ENCODE results near the gene KLF9. TPM values are rescaled to one million over a fixed set of nuclear protein-coding genes. Genes with fewer than 3 reads are reported as not detected.

The KLF9 gene
- total RNA-seq, 2 experiments from 2014 or later, result 132 to 135 TPM

DNA sequence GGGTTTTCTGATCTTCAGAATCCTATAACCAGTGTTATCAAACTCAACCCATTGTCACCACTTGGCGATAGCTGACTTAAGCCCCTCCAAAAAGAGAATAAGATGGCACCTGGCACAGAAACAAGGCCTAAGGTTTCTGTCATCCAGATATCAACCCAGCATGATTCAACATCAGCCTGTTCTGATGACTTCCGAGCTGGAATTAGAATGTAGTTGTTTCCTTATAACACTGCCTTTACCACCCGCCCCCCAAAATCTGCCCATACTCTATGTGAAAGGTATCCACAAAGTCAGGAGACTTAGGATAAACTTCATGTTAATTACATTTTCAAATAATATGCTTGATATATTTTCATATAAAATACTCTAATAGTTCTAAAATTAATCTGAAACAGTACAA lies 5.2 kb downstream of the KLF9 start:
- H3K4me3 ChIP-seq (ENCODE audit: low read length), result no peak overlapping the region
- intact Hi-C loops (cut with DNase I, micrococcal nuclease), result loop anchor here in 1 of 2 experiments (10.0 kb wide), 1 partner anchor 54 kb away; no protein-coding TSS in a partner anchor
- no peaks in the 10 kb centered on the region for H3K27me3 ChIP-seq (ENCODE audit: control insufficient read depth in 1 of 2, insufficient read depth in 2 of 2, low read length in 2 of 2)
- no peak overlapping the region for H3K27ac ChIP-seq (ENCODE audit: low read depth in 1 of 2, low read length in 2 of 2)
- Mint-ChIP-seq H3K4me1 (ENCODE audit: low read depth) (peaks cover 78% of the 10 kb centered on the region), H3K9me3 (no peaks in the 10 kb centered on the region), H3K4me3 (no peak overlapping the region), H3K36me3 (ENCODE audit: low read depth) (peaks cover 37% of the 10 kb centered on the region), H3K27me3 (no peaks in the 10 kb centered on the region), H3K27ac (no peak overlapping the region)
- ATAC-seq (ENCODE audit: poor library complexity), result no peak
- no peak for DNase-seq
- no peaks in the 10 kb centered on the region for H3K9me3 ChIP-seq (ENCODE audit: control insufficient read depth in 1 of 2, insufficient read depth in 1 of 2, low read length in 2 of 2)
- ChIA-PET CTCF (no interaction called here), POLR2A (interaction anchor here (2.8 to 4.4 kb wide), 2 partner anchors 10 to 11 kb away, joined by 9 to 76 read pairs; no protein-coding TSS in a partner anchor)
- TF ChIP-seq, protein P1, sequence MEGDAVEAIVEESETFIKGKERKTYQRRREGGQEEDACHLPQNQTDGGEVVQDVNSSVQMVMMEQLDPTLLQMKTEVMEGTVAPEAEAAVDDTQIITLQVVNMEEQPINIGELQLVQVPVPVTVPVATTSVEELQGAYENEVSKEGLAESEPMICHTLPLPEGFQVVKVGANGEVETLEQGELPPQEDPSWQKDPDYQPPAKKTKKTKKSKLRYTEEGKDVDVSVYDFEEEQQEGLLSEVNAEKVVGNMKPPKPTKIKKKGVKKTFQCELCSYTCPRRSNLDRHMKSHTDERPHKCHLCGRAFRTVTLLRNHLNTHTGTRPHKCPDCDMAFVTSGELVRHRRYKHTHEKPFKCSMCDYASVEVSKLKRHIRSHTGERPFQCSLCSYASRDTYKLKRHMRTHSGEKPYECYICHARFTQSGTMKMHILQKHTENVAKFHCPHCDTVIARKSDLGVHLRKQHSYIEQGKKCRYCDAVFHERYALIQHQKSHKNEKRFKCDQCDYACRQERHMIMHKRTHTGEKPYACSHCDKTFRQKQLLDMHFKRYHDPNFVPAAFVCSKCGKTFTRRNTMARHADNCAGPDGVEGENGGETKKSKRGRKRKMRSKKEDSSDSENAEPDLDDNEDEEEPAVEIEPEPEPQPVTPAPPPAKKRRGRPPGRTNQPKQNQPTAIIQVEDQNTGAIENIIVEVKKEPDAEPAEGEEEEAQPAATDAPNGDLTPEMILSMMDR (IDR thresholded peaks at IDR 0.05), result no peak
- peaks cover 64% of the 10 kb centered on the region for H3K4me1 ChIP-seq (ENCODE audit: insufficient read depth, low read length)
- no peaks in the 10 kb centered on the region for H3K36me3 ChIP-seq (ENCODE audit: insufficient read depth, low read length)

DNA sequence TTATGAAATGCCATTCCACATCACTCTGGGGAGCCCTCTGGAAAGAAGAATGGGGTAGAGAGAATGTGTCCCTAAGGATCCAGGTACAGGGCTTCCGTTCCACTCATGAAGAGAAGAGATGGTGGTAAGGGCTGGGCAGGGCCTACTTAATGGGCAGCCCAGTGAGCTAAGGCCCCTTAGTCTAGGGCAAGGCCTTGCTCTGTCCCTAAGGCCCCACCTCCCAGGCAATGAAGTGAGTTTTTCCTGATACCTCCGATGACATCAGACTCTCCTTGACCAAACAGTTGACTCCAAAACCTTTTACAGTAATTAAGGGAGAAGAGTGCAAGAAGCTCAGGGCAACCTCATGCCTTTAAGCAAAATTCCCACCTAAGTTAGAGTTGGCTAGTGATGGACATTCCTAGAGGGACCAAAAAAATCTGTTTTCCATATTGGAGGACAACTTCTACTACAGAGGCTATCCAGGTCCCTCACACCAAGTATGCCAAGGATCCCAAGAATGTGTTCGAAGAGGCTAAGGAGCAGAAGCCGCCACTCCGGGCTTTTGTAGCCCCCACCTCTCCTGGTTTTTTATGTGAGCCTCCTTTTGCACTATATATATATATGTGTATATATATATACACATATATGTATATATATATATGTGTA lies 5.9 kb downstream of the KLF9 start:
- Mint-ChIP-seq H3K9me3 (no peaks in the 10 kb centered on the region), H3K4me1 (ENCODE audit: low read depth) (peaks cover 79% of the 10 kb centered on the region), H3K27ac (peak overlapping the region; percentile 71), H3K36me3 (ENCODE audit: low read depth) (peaks cover 31% of the 10 kb centered on the region), H3K4me3 (no peak overlapping the region), H3K27me3 (no peaks in the 10 kb centered on the region)
- Histone ChIP-seq H3K27ac (ENCODE audit: low read depth in 1 of 2, low read length in 2 of 2) (no peak overlapping the region), H3K4me1 (ENCODE audit: insufficient read depth, low read length) (peaks cover 64% of the 10 kb centered on the region), H3K9me3 (ENCODE audit: control insufficient read depth in 1 of 2, insufficient read depth in 1 of 2, low read length in 2 of 2) (no peaks in the 10 kb centered on the region), H3K4me3 (ENCODE audit: low read length) (no peak overlapping the region), H3K36me3 (ENCODE audit: insufficient read depth, low read length) (no peaks in the 10 kb centered on the region), H3K27me3 (ENCODE audit: control insufficient read depth in 1 of 2, insufficient read depth in 2 of 2, low read length in 2 of 2) (no peaks in the 10 kb centered on the region)
- no peak for ATAC-seq (ENCODE audit: poor library complexity)
- ChIA-PET CTCF (no interaction called here), POLR2A (interaction anchor here (2.8 to 7.9 kb wide), 2 partner anchors 10 to 12 kb away, joined by 9 to 71 read pairs; no protein-coding TSS in a partner anchor)
- DNase-seq, result no peak
- intact Hi-C loops (cut with DNase I, micrococcal nuclease), result loop anchor here in 1 of 2 experiments (10.0 kb wide), 1 partner anchor 54 kb away; no protein-coding TSS in a partner anchor
- TF ChIP-seq, protein P1 (IDR thresholded peaks at IDR 0.05), result no peak

DNA sequence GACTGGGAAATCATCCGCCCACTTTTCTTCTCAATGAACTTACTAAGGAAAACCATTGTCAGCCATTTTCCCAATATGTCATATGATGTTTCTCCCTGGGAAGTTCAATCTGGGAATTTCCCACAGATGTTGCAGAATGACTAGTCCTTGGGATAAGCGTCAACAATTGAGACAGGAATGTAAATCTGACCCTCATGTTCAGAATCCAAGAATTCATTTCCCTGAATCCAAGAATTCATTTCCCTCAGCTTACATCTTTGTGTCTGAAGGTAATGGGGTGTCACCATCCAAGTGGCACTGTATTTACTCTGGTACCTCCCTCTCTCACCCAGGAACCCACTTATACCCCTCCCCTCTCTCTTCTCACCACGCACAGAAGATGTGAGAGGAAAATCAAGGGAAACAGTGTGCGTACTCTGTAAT lies 7.4 kb downstream of the KLF9 start:
- TF ChIP-seq, protein P1 (IDR thresholded peaks at IDR 0.05), result no peak
- Mint-ChIP-seq H3K36me3 (ENCODE audit: low read depth) (peaks cover 23% of the 10 kb centered on the region), H3K4me3 (peak overlapping the region; percentile 49), H3K9me3 (no peaks in the 10 kb centered on the region), H3K4me1 (ENCODE audit: low read depth) (peaks cover 90% of the 10 kb centered on the region), H3K27ac (peak overlapping the region; percentile 71), H3K27me3 (no peaks in the 10 kb centered on the region)
- Histone ChIP-seq H3K36me3 (ENCODE audit: insufficient read depth, low read length) (no peaks in the 10 kb centered on the region), H3K27ac (ENCODE audit: low read depth in 1 of 2, low read length in 2 of 2) (no peak overlapping the region), H3K4me1 (ENCODE audit: insufficient read depth, low read length) (peaks cover 78% of the 10 kb centered on the region), H3K4me3 (ENCODE audit: low read length) (no peak overlapping the region), H3K27me3 (ENCODE audit: control insufficient read depth in 1 of 2, insufficient read depth in 2 of 2, low read length in 2 of 2) (no peaks in the 10 kb centered on the region), H3K9me3 (ENCODE audit: control insufficient read depth in 1 of 2, insufficient read depth in 1 of 2, low read length in 2 of 2) (no peaks in the 10 kb centered on the region)
- ChIA-PET POLR2A (interaction anchor here (0.6 to 7.9 kb wide), 3 partner anchors 8 to 1376 kb away, joined by 3 to 71 read pairs (median 9); no protein-coding TSS in a partner anchor), CTCF (no interaction called here)
- intact Hi-C loops (cut with DNase I, micrococcal nuclease), result loop anchor here in 1 of 2 experiments (10.0 kb wide), 1 partner anchor 52 kb away; no protein-coding TSS in a partner anchor
- no peak for DNase-seq
- ATAC-seq (ENCODE audit: poor library complexity), result no peak
